Pons (tissue), 1 donor: ENCODE results near the gene GSDME.

ENCODE experiments used
- DNase-seq: peaks from one replicate; pipeline ENCODE4 v3.0.0-alpha.2; 2016; ENCODE audit warnings: low spot score

The GSDME gene

DNA sequence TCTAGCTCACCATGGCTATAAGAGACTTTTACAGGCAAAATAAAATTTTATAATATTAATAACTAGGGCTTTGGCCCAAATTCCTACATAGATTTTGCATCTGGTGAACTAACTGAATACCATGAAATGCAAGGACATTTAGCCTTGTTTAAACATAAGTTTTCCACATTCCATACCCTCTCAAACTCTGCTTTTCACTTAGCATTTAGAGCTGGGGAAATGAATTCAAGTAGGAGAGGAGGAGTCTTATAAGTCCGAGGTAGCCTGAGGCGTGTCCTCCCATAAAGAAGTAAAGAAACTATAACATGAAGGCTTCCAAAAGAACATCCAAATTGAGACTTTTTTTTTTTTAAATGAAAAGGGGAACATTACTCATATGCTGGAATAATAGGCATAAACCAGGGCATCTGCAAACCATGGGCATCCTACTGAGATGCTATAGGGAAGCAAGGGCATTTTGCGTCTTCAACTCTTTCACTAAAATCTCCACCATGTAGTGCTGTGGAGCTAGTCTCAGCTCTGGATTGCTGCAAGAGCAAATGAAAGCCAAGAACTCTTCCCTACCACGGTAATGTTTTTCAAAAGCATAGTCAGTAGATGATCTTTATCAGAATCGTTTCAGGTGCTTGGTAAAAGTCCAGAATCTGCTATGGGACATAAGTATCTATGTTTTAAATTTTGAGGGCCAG is 104.9 kb downstream of the GSDME start:
- no peak for DNase-seq
